AG09309 (cell line): ENCODE data around the gene AKAP6.

Experiments used
- DNase-seq: peaks from one replicate; pipeline ENCODE4 v3.0.0-alpha.2; 2010; ENCODE audit warnings: low read depth
- H3K4me3 ChIP-seq: 2 replicates; pipeline ENCODE4 v1.5.1; 2011; ENCODE audit warnings: mild to moderate bottlenecking, low read depth, low read length, moderate library complexity; ENCODE audit not compliant: control insufficient read depth
- TF ChIP-seq, protein P1 (sequence below): IDR thresholded peaks from 2 replicates; pipeline ENCODE4 v1.5.1; 2011; ENCODE audit warnings: mild to moderate bottlenecking, low read depth, low read length, inconsistent platforms; ENCODE audit not compliant: insufficient read depth, control insufficient read depth; ENCODE audit errors: missing control alignments

The AKAP6 gene

DNA sequence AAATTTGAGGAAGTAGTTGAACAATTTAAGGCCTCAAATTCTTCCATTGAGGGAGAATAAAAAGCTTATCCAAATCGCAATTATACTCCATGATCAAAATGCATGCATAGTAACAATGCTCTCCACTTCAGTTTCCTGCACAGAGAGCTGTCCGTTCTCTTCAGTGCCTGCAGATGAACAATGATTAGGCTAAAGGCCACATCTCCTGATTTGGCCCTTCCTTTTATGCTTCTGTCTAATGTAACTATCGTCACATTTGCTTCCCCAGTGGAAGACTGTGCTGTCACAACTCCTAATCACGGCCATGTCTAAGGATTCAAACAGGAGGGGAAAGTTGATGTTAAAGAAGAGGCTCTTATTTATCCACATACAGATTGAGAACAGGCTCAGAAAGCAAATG is 496.0 kb downstream of the AKAP6 start:
- DNase-seq, result no peak
- no peak overlapping the region for H3K4me3 ChIP-seq
- TF ChIP-seq, protein P1, sequence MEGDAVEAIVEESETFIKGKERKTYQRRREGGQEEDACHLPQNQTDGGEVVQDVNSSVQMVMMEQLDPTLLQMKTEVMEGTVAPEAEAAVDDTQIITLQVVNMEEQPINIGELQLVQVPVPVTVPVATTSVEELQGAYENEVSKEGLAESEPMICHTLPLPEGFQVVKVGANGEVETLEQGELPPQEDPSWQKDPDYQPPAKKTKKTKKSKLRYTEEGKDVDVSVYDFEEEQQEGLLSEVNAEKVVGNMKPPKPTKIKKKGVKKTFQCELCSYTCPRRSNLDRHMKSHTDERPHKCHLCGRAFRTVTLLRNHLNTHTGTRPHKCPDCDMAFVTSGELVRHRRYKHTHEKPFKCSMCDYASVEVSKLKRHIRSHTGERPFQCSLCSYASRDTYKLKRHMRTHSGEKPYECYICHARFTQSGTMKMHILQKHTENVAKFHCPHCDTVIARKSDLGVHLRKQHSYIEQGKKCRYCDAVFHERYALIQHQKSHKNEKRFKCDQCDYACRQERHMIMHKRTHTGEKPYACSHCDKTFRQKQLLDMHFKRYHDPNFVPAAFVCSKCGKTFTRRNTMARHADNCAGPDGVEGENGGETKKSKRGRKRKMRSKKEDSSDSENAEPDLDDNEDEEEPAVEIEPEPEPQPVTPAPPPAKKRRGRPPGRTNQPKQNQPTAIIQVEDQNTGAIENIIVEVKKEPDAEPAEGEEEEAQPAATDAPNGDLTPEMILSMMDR, result no peak

GRCh38 chr14:32826404-32827082 is 497.4 kb downstream of the AKAP6 start:
- TF ChIP-seq, protein P1, result peak; percentile 5

GRCh38 chr14:32827514-32827913 is 498.4 kb downstream of the AKAP6 start:
- TF ChIP-seq, protein P1, result no peak
- H3K4me3 ChIP-seq, result no peak overlapping the region
- no peak for DNase-seq

More at GRCh38 chr14:32826404-32827082, 497.4 kb downstream of the AKAP6 start:
- no peak overlapping the region for H3K4me3 ChIP-seq
- no peak for DNase-seq

DNA sequence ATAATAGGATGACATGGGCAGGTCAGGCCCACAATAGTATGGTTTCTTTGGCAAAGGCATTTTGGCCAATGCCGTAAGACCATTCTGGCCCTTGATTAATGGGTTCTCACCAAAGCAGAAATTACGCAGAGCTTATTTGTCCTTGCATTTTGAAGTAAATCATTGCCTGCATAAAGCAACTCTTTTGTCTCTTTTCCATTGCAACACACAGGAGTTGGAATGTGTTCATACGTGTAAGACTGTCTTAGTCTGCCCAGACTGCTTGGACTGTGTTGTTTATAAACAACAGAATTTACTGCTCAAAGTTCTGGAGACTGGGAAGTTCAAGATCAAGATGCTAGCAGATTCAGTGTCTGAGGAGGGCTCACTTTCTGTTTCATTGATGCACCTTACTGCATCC is 506.8 kb downstream of the AKAP6 start:
- TF ChIP-seq, protein P1, result no peak
- H3K4me3 ChIP-seq, result no peak overlapping the region
- no peak for DNase-seq

GRCh38 chr14:32841698-32842097 is 512.6 kb downstream of the AKAP6 start:
- H3K4me3 ChIP-seq, result no peak overlapping the region
- TF ChIP-seq, protein P1, result no peak
- no peak for DNase-seq

DNA sequence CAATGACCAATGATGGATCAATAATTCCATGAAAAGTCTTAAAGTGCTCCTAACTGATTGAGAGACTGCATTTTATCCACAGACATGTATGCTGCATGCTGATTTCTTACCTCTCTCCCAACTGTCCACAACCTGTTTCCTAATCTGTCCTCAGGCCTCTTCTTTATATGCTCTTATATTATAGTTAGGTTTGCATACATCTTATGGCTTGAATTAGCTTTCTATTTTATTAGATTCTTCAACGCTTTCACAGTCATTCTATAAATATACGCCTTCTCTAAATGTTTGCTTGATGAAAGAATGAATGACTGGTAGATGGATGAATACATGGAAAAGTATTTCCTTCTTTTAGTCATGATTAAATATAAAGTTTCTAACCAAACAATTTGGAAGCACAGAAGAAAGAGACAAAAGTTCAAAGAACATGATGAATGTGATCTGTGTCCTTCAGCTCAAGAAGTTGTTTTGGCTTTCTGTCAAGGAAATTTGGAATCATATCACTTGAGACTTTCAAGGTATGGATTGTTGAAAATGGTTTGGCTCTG is 517.8 kb downstream of the AKAP6 start:
- H3K4me3 ChIP-seq, result no peak overlapping the region
- TF ChIP-seq, protein P1, result no peak
- no peak for DNase-seq
